K562 (cell line): Measurements from ENCODE around the gene NBEA. TPM values are rescaled to one million over a fixed set of nuclear protein-coding genes. Genes with fewer than 3 reads are reported as not detected.

Experiments
- ATAC-seq: fragments of 200-7000 bp; cut with Tn5 transposase; 3 replicates; pipeline ENCODE4 v1.9.1; 2020; ENCODE audit warnings: moderate library complexity
- BruUV-seq: library from RNA; stranded (reverse); fragments of 400-500 nt; replicated peaks from 2 replicates; lab custom pipeline; 2021; lab: Mats Ljungman, UMichigan
- CTCF ChIA-PET: fragments of 300-600 bp; formaldehyde crosslinking; extraction: SDS; loops from one replicate; lab custom pipeline; 2021; ENCODE audit warnings: low intra/inter-chr PET ratio; lab: Yijun Ruan, JAX
- POLR2A ChIA-PET: fragments of 300-600, 350-650 bp; sonication (Branson Sonifier 250); formaldehyde crosslinking; extraction: SDS; loops from one replicate; lab custom pipeline; 2021; ENCODE audit warnings: antibody characterized with exemption, inconsistent platforms; lab: Yijun Ruan, JAX
- DNase-seq, 4 experiments: peaks; one replicate each; pipeline versions ENCODE4 v3.0.0 to v3.0.0-alpha.2; 2011 to 2018; ENCODE audit warnings: low spot score in 3 of 4, mixed read lengths in 3 of 4; ENCODE audit errors: extremely low read depth in 1 of 4
- FAIRE-seq: peaks from 2 replicates; lab custom pipeline; 2011; peaks lifted over from hg19 to GRCh38; lab: Jason Lieb, UNC
- H2AFZ ChIP-seq: 2 replicates; pipeline ENCODE4 v1.6.0; 2011; ENCODE audit warnings: low read depth, low read length, control low read depth, inconsistent platforms
- H3K27ac ChIP-seq: fragments of 200-600 bp; 3 replicates; pipeline ENCODE4 v1.8.0; 2011; ENCODE audit warnings: low read depth, mild to moderate bottlenecking, control low read depth, inconsistent platforms, low read length, moderate library complexity, mixed read lengths; ENCODE audit errors: extremely low read depth
- H3K27me3 ChIP-seq, 2 experiments: fragments of 300-600 bp in 1 of 2; 2 replicates in 1 of 2; 3 replicates in 1 of 2; pipeline versions ENCODE4 v1.6.0 to v1.8.0; 2011; ENCODE audit warnings: inconsistent platforms in 2 of 2, low read length in 2 of 2, mild to moderate bottlenecking in 1 of 2, mixed read lengths in 1 of 2, moderate library complexity in 1 of 2; ENCODE audit not compliant: control insufficient read depth in 2 of 2, insufficient read depth in 2 of 2
- H3K36me3 ChIP-seq: fragments of 300-600 bp; 3 replicates; pipeline ENCODE4 v1.8.0; 2011; ENCODE audit warnings: mild to moderate bottlenecking, low read length, inconsistent platforms; ENCODE audit not compliant: control insufficient read depth, insufficient read depth
- H3K4me1 ChIP-seq, 2 experiments: fragments of 200-600 bp in 1 of 2; replicated peaks in 1 of 2; 2 replicates in 1 of 2; 3 replicates in 1 of 2; pipeline versions ENCODE4 v1.5.1 to v1.8.0; 2011; ENCODE audit warnings: inconsistent platforms in 2 of 2, low read length in 2 of 2, mild to moderate bottlenecking in 1 of 2, mixed read lengths in 1 of 2, moderate library complexity in 1 of 2; ENCODE audit not compliant: control insufficient read depth in 2 of 2, insufficient read depth in 2 of 2
- H3K4me2 ChIP-seq: 2 replicates; pipeline ENCODE4 v1.6.1; 2011; ENCODE audit warnings: low read length, control low read depth, inconsistent platforms, mixed read lengths; ENCODE audit not compliant: insufficient read depth
- H3K4me3 ChIP-seq: fragments of 200-600 bp; sonication (generic), shearing (Covaris generic); 2 replicates; pipeline ENCODE4 v1.5.1; 2016; ENCODE audit warnings: control low read depth, inconsistent platforms
- H3K79me2 ChIP-seq: fragments of 200-600 bp; 3 replicates; pipeline ENCODE4 v1.8.0; 2011; ENCODE audit warnings: low read length, inconsistent platforms; ENCODE audit not compliant: control insufficient read depth, insufficient read depth
- H3K9ac ChIP-seq, 2 experiments: 2 replicates each; pipeline versions ENCODE4 v1.6.0 to v1.6.1; 2011; ENCODE audit warnings: low read depth in 2 of 2, low read length in 2 of 2, control low read depth in 1 of 2, inconsistent platforms in 1 of 2, mild to moderate bottlenecking in 1 of 2, mixed read lengths in 1 of 2; ENCODE audit not compliant: insufficient read depth in 1 of 2
- H3K9me1 ChIP-seq: one replicate; pipeline ENCODE4 v1.6.0; 2011; ENCODE audit warnings: inconsistent platforms, mild to moderate bottlenecking, low read length, moderate library complexity; ENCODE audit not compliant: control insufficient read depth, insufficient read depth
- H3K9me3 ChIP-seq: replicated peaks from 2 replicates; pipeline ENCODE4 v1.5.1; 2011; ENCODE audit warnings: low read depth, low read length, inconsistent platforms; ENCODE audit not compliant: control insufficient read depth, insufficient read depth
- H4K20me1 ChIP-seq: replicated peaks from 2 replicates; pipeline ENCODE4 v1.6.1; 2011; ENCODE audit warnings: low read length, inconsistent platforms, mixed read lengths; ENCODE audit not compliant: control insufficient read depth, insufficient read depth
- ARID2 ChIP-seq: fragments of 450-650 bp; IDR thresholded peaks from 2 replicates; pipeline ENCODE4 v1.6.1; 2017; ENCODE audit warnings: antibody characterized with exemption, mild to moderate bottlenecking
- ATF7 ChIP-seq: fragments of 450-650 bp; IDR thresholded peaks from 2 replicates; pipeline ENCODE4 v1.7.1; 2014; ENCODE audit warnings: mild to moderate bottlenecking, moderate library complexity
- IFI16 ChIP-seq: fragments of 250-450 bp; sonication (Bioruptor Pico); IDR thresholded peaks from 2 replicates; pipeline ENCODE4 v2.1.2; 2022; ENCODE audit warnings: mild to moderate bottlenecking, inconsistent platforms
- L3MBTL2 ChIP-seq: fragments of 450-650 bp; IDR thresholded peaks from 2 replicates; pipeline ENCODE4 v1.6.1; 2016; ENCODE audit warnings: mild to moderate bottlenecking, moderate library complexity
- MTA1 ChIP-seq: fragments of 450-650 bp; IDR thresholded peaks from 2 replicates; pipeline ENCODE4 v1.6.1; 2017; ENCODE audit warnings: borderline replicate concordance
- RBM25 ChIP-seq: fragments of 200-400 bp; formaldehyde crosslinking; IDR thresholded peaks from 2 replicates; pipeline ENCODE4 v1.6.1; 2018; ENCODE audit warnings: low read length, low read depth, moderate library complexity; ENCODE audit not compliant: severe bottlenecking
- SMARCA5 ChIP-seq: fragments of 450-650 bp; IDR thresholded peaks from 2 replicates; pipeline ENCODE4 v1.6.1; 2016
- ZFP36 ChIP-seq: fragments of 150-350 bp; IDR thresholded peaks from 2 replicates; pipeline ENCODE4 v1.6.1; 2018; ENCODE audit warnings: low read length, low read depth; ENCODE audit not compliant: partially characterized antibody
- WGBS: fragments of 100-300 bp; shearing (Covaris generic); methylation state at CpG from one replicate; pipeline ENCODE4 v1.1.6; 2016; ENCODE audit warnings: low coverage, mixed read lengths; ENCODE audit not compliant: insufficient coverage; ENCODE audit errors: missing lambda C conversion rate; 5-methylcytosine and 5-hydroxymethylcytosine counted together
- in situ Hi-C: fragments of 300-500 bp; cut with MboI; formaldehyde crosslinking; loops from 4 replicates; pipeline ENCODE4 v1.15.0; 2018; ENCODE audit warnings: inconsistent platforms, mixed read lengths
- intact Hi-C: fragments of 100-400 bp; cut with micrococcal nuclease; formaldehyde crosslinking; loops from 2 replicates; pipeline ENCODE4 v1.14.2; 2022
- polyA plus RNA-seq, 8 experiments: library from polyadenylated mRNA; depleted of rRNA in 4 of 8; stranded (reverse) in 5 of 8; unstranded in 3 of 8; fragments of >200 nt; fragmentation: Nextera tagmentation in 2 of 8; fragmentation: Illumina TruSeq in 1 of 8; extraction: Ambion mirVana in 2 of 8; extraction: Trizol in 1 of 8; gene quantifications; 2 replicates each; pipeline versions ENCODE4 v1.2.1 to v1.2.3, GENCODE V29; 2011 to 2014; ENCODE audit warnings: inconsistent platforms in 1 of 8, missing spikeins in 1 of 8
- total RNA-seq, 7 experiments: library from RNA; depleted of rRNA in 6 of 7; stranded (reverse); fragments of >200 nt in 6 of 7; fragmentation: Illumina TruSeq in 2 of 7; extraction: Trizol in 2 of 7; gene quantifications; 2 replicates each; pipeline versions ENCODE4 v1.2.1 to v1.2.3, GENCODE V29; 2011 to 2021; ENCODE audit warnings: low replicate concordance in 1 of 7
- TF ChIP-seq, protein P1 (sequence below): fragments of 450-650 bp; IDR thresholded peaks from 2 replicates; pipeline ENCODE4 v1.6.1; 2016; ENCODE audit warnings: low read depth, mild to moderate bottlenecking, moderate library complexity
- TF ChIP-seq, protein P2 (sequence below): fragments of 250-450 bp; sonication (Bioruptor Pico); IDR thresholded peaks from 2 replicates; pipeline ENCODE4 v1.8.0; 2022; ENCODE audit warnings: inconsistent platforms, mild to moderate bottlenecking, moderate library complexity, borderline replicate concordance
- TF ChIP-seq, protein P3 (sequence below): fragments of 450-650 bp; IDR thresholded peaks from 2 replicates; pipeline ENCODE4 v1.6.1; 2016

The NBEA gene
- total and polyA plus RNA-seq, 9 of the 15 experiments (the other 6 are each of a cell fraction or from before 2014, with no cell fraction given) = 0.03 to 0.94 (median 0.05) TPM; not detected in 2

DNA sequence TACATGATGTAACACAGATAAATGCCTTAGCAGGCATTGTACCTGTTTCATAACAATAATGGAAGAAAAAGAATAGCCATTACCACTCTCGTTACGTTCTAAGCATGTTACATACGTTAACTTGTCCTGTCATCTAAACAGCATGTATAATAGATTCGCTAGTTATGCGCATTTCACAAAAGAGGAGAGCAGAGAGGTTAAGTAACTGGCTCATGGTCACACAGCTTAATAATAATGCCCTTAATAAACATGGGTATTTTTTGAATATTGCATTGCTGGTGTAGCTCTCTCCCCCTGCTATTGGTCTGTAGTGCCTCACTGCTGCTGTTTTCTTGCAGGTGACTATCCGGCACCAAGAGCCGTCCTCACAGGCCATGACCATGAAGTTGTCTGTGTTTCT is 722.7 kb downstream of the NBEA start:
- no peaks in the 10 kb centered on the region for H3K79me2 ChIP-seq
- no peak overlapping the region for H3K27ac ChIP-seq
- intact Hi-C loops = no loop called here
- no peaks in the 10 kb centered on the region for H4K20me1 ChIP-seq
- H3K9ac ChIP-seq = no peak overlapping the region
- ChIA-PET POLR2A (no interaction called here), CTCF (no interaction called here)
- H3K9me3 ChIP-seq = no peaks in the 10 kb centered on the region
- BruUV-seq = no TSS peak
- no peak overlapping the region for H2AFZ ChIP-seq
- TF ChIP-seq RBM25 (peak; percentile 63), ARID2 (no peak), ZFP36 (peak; percentile 24)
- H3K4me3 ChIP-seq = no peak overlapping the region
- H3K27me3 ChIP-seq = no peaks in the 10 kb centered on the region
- no peak overlapping the region for H3K4me2 ChIP-seq
- no peak for DNase-seq
- H3K36me3 ChIP-seq = no peaks in the 10 kb centered on the region
- no peak for FAIRE-seq
- ATAC-seq = no peak
- no peaks in the 10 kb centered on the region for H3K4me1 ChIP-seq
- 2% methylated on average over 7 of the region's 7 CpGs for WGBS
- in situ Hi-C loops = no loop called here
- no peaks in the 10 kb centered on the region for H3K9me1 ChIP-seq

DNA sequence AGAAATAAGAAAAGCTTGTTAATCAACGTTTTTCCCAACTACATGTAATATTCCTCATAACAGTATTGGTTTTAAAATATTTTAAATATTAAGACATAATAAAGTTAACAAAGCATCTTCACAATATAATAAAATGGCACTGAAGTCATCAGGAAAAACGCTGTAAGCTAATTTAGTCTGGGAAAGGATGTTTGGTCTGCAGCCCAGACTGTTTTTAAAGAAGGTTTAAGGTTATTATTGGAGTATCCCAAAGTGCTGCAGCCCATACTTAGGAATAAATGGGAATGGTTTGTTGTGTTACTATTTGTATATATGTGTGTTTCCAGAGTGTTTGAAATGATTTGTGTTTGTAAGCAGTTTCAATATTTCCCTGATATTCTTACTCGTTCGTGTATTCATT is 727.3 kb downstream of the NBEA start:
- in situ Hi-C loops (no loop called here), intact Hi-C loops (no loop called here)
- FAIRE-seq (no peak), DNase-seq (no peak), ATAC-seq (no peak)
- 3% methylated on average over 4 of the region's 4 CpGs for WGBS
- no peaks in the 10 kb centered on the region for H3K79me2 ChIP-seq
- H3K27me3 ChIP-seq = no peaks in the 10 kb centered on the region
- H3K36me3 ChIP-seq = no peaks in the 10 kb centered on the region
- ChIA-PET POLR2A (no interaction called here), CTCF (no interaction called here)
- H3K9me3 ChIP-seq = no peaks in the 10 kb centered on the region
- BruUV-seq = no TSS peak
- no peaks in the 10 kb centered on the region for H3K4me1 ChIP-seq
- H4K20me1 ChIP-seq = no peaks in the 10 kb centered on the region
- no peak overlapping the region for H3K4me3 ChIP-seq
- H3K27ac ChIP-seq = no peak overlapping the region
- no peak overlapping the region for H3K9ac ChIP-seq
- no peak overlapping the region for H2AFZ ChIP-seq
- H3K4me2 ChIP-seq = no peak overlapping the region
- no peaks in the 10 kb centered on the region for H3K9me1 ChIP-seq
- TF ChIP-seq, protein P1, sequence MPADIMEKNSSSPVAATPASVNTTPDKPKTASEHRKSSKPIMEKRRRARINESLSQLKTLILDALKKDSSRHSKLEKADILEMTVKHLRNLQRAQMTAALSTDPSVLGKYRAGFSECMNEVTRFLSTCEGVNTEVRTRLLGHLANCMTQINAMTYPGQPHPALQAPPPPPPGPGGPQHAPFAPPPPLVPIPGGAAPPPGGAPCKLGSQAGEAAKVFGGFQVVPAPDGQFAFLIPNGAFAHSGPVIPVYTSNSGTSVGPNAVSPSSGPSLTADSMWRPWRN = no peak
- TF ChIP-seq SMARCA5 (no peak), ATF7 (no peak), IFI16 (CRISPR knock-in tag) (no peak), MTA1 (no peak), L3MBTL2 (no peak)
- TF ChIP-seq, protein P2, sequence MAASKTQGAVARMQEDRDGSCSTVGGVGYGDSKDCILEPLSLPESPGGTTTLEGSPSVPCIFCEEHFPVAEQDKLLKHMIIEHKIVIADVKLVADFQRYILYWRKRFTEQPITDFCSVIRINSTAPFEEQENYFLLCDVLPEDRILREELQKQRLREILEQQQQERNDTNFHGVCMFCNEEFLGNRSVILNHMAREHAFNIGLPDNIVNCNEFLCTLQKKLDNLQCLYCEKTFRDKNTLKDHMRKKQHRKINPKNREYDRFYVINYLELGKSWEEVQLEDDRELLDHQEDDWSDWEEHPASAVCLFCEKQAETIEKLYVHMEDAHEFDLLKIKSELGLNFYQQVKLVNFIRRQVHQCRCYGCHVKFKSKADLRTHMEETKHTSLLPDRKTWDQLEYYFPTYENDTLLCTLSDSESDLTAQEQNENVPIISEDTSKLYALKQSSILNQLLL (CRISPR knock-in tag) = no peak
- TF ChIP-seq, protein P3, sequence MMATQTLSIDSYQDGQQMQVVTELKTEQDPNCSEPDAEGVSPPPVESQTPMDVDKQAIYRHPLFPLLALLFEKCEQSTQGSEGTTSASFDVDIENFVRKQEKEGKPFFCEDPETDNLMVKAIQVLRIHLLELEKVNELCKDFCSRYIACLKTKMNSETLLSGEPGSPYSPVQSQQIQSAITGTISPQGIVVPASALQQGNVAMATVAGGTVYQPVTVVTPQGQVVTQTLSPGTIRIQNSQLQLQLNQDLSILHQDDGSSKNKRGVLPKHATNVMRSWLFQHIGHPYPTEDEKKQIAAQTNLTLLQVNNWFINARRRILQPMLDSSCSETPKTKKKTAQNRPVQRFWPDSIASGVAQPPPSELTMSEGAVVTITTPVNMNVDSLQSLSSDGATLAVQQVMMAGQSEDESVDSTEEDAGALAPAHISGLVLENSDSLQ = no peak
